Tibial artery (tissue), 4 donors: Measurements from ENCODE around the gene CELA2B.
"Not testable (repeated sequence)": the region's sequence is repeated elsewhere in the genome, so short reads cannot be mapped to it uniquely, and the experiment has no call there.

Source experiments
- DNase-seq, 2 donors: peaks; one replicate each; pipeline ENCODE4 v3.0.0-alpha.2; 2019
- H3K27ac ChIP-seq, 2 donors: fragments of 200-600 bp; sonication (generic) in 1 of 2; 1 replicate in 1 of 2; 2 replicates in 1 of 2; pipeline ENCODE4 v1.5.1; 2018 to 2019; ENCODE audit warnings: mild to moderate bottlenecking in 1 of 2
- H3K27me3 ChIP-seq, 2 donors: fragments of 200-600 bp; sonication (generic) in 1 of 2; one replicate each; pipeline versions ENCODE4 v1.5.1 to v1.6.0; 2016 to 2019
- H3K36me3 ChIP-seq, 3 donors: fragments of 200-600 bp; sonication (generic) in 2 of 3; one replicate each; pipeline ENCODE4 v1.5.1; 2016 to 2019; ENCODE audit warnings: mild to moderate bottlenecking in 2 of 3
- H3K4me1 ChIP-seq, 4 donors: fragments of 200-600 bp; sonication (generic) in 2 of 4; 1 replicate in 3 of 4; 2 replicates in 1 of 4; pipeline ENCODE4 v1.5.1; 2016 to 2019
- H3K4me3 ChIP-seq, 2 donors: fragments of 200-600 bp; sonication (generic) in 1 of 2; 1 replicate in 1 of 2; 2 replicates in 1 of 2; pipeline ENCODE4 v1.5.1; 2018 to 2019; ENCODE audit warnings: mild to moderate bottlenecking in 2 of 2
- H3K9me3 ChIP-seq, 3 donors: fragments of 200-600 bp; sonication (generic) in 1 of 3; one replicate each; pipeline ENCODE4 v1.5.1; 2016 to 2019
- intact Hi-C: fragments of 100-400 bp; cut with DNase I; formaldehyde crosslinking; loops from one replicate; pipeline ENCODE4 v1.15.0; 2023; ENCODE audit warnings: low total_unique reads
- TF ChIP-seq, protein P1 (sequence below), 2 experiments: fragments of 200-600 bp in 1 of 2; fragments of 450-650 bp in 1 of 2; IDR thresholded peaks; one replicate each; pipeline ENCODE4 v1.5.1; 2017 to 2019; ENCODE audit warnings: antibody characterized with exemption in 2 of 2, mild to moderate bottlenecking in 1 of 2, moderate library complexity in 1 of 2

The CELA2B gene

DNA sequence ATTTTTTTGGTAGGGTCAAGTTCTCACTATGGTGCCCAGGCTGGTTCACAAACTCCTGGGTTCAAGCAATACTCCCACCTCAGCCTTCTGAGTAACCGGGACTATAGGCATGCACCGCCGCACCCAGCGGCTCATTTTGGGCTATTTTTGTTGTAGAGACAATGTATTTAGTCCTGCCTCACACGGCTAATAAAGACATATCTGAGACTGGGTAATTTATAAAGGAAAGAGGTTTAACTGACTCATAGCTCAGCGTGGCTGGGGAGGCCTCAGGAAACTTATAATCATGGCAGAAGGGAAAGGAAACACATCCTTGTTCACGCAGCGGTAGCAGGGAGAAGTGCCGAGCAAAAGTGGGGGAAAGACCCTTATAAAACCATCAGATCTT, 15.2 kb upstream of the CELA2B start:
- no peaks in the 10 kb centered on the region for H3K9me3 ChIP-seq
- H3K4me3 ChIP-seq, result no peak overlapping the region
- DNase-seq, result no peak
- H3K27me3 ChIP-seq, result no peaks in the 10 kb centered on the region
- H3K27ac ChIP-seq, result no peak overlapping the region
- H3K36me3 ChIP-seq, result no peaks in the 10 kb centered on the region
- no peaks in the 10 kb centered on the region for H3K4me1 ChIP-seq
- TF ChIP-seq, protein P1, sequence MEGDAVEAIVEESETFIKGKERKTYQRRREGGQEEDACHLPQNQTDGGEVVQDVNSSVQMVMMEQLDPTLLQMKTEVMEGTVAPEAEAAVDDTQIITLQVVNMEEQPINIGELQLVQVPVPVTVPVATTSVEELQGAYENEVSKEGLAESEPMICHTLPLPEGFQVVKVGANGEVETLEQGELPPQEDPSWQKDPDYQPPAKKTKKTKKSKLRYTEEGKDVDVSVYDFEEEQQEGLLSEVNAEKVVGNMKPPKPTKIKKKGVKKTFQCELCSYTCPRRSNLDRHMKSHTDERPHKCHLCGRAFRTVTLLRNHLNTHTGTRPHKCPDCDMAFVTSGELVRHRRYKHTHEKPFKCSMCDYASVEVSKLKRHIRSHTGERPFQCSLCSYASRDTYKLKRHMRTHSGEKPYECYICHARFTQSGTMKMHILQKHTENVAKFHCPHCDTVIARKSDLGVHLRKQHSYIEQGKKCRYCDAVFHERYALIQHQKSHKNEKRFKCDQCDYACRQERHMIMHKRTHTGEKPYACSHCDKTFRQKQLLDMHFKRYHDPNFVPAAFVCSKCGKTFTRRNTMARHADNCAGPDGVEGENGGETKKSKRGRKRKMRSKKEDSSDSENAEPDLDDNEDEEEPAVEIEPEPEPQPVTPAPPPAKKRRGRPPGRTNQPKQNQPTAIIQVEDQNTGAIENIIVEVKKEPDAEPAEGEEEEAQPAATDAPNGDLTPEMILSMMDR (IDR thresholded peaks at IDR 0.05), result no peak
- intact Hi-C loops, result no loop called here

DNA sequence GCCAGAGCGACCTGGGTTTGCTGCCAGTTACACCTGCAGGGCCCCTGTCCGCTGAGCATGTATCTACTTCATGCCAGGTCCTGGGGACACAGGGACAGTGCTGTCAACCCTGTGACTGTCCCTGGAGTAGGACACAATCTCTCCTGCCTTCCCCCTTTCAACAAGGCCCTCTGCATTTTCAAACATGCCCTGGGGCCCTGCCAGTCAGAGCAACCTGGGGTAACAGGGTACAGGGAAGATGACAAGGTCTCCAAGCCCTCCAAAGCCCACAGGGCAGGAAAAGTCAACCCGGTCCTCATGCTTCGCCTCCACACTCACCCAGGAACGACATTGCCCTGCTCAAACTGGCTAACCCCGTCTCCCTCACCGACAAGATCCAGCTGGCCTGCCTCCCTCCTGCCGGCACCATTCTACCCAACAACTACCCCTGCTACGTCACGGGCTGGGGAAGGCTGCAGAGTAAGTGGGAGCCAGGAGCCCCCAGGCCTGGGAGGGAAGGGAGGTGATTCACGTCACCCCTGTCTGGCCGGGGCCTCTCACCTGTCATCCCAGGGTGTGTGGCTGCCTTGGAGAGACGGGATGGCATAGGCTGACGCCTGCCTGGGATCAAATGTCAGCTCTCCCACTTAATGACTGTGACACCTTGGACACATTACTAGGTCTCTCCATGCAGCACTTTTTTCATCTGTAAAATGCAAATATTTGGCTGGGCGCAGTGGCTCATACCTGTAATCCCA, 12.7 kb upstream of the CELA2B start:
- intact Hi-C loops, H3K27me3 ChIP-seq, H3K4me3 ChIP-seq, H3K4me1 ChIP-seq, DNase-seq, H3K9me3 ChIP-seq, H3K27ac ChIP-seq, H3K36me3 ChIP-seq: not testable (repeated sequence)

DNA sequence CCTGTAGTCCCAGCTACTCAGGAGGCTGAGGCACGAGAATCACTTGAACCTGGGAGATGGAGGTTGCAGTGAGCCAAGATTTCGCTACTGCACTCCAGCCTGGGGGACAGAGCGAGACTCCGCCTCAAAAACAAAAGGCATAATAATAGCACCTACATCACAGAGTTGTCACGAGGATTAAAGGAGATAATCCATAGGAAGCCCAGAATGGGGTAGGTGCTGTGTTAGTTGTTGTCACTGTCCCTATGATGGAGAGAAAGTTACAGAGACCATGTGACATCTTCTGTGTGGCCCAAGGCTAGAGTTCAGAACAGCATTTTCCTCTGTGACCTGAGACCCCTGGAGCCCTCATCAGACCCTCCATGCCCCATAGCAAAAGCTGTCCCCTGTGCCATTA, 12.0 kb upstream of the CELA2B start:
- intact Hi-C loops, H3K27ac ChIP-seq, H3K36me3 ChIP-seq, H3K4me3 ChIP-seq, H3K4me1 ChIP-seq, DNase-seq, H3K9me3 ChIP-seq, H3K27me3 ChIP-seq: not testable (repeated sequence)

DNA sequence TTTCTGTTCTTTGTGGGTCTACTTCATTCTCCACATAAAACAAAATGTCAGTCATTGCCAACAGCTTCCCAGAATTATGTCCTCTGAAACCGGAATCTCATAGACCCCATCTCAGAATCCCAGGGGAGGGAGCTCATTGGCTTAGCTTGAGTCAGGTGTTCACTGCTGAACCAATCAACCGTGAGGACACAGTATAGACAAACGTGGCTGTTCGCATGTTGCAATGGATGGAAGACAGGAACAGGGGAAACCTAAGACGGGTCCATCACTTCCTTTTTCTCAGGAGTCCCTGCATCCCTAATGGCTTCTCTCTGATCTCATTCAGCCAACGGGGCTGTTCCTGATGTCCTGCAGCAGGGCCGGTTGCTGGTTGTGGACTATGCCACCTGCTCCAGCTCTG, 10.2 kb upstream of the CELA2B start:
- Histone ChIP-seq H3K27ac (no peak overlapping the region), H3K9me3 (no peaks in the 10 kb centered on the region), H3K36me3 (no peaks in the 10 kb centered on the region), H3K27me3 (no peaks in the 10 kb centered on the region), H3K4me1 (no peaks in the 10 kb centered on the region), H3K4me3 (no peak overlapping the region)
- TF ChIP-seq, protein P1 (IDR thresholded peaks at IDR 0.05), result no peak
- intact Hi-C loops, result no loop called here
- no peak for DNase-seq

DNA sequence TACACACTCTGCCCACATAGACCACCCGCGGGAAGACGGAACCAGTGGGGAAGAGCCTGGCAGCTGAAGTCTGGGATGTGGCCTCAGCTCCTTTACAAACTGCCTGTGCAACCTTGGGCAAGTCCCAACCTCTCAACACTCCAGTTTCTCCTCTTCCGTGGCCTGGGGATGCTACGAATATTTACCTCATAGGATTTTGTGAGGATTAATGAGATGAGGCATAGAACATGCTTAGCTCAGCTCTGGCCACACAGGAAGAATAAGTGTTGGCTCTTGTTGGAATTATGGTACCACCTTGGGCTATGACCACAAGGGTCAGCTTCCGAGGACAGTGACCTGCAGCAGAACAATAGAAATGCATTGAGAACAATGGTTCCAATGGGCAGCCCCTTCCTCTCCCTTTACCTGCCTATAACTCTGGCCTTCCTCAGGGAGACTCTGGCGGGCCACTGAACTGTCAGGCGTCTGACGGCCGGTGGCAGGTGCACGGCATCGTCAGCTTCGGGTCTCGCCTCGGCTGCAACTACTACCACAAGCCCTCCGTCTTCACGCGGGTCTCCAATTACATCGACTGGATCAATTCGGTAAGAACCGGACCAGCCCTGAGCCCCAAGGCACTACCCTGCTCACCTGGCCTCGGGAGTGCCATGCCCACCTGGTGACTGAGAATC, 8.8 kb upstream of the CELA2B start:
- intact Hi-C loops, DNase-seq: not testable (repeated sequence)

DNA sequence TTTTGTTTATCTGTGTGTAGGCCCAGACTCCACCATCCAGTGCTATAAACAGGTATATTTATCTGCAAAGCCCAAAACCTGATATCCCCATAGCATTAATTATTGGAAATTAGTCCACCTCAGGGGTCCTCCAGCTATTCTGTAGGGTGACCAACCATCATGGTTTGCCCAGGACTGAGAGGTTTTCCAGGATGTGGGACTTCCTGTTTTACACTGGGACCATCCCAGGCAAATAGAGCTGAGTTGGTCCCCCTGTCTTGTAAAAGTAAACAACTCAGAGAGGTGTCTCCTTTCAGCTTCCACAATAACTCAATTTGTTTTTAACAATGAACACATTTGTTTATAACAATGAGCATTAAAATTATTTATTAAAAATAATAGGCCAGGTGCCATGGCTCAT, 7.8 kb upstream of the CELA2B start:
- Histone ChIP-seq H3K27me3 (no peaks in the 10 kb centered on the region), H3K27ac (no peak overlapping the region), H3K4me3 (no peak overlapping the region), H3K36me3 (no peaks in the 10 kb centered on the region), H3K4me1 (no peaks in the 10 kb centered on the region), H3K9me3 (no peaks in the 10 kb centered on the region)
- TF ChIP-seq, protein P1 (IDR thresholded peaks at IDR 0.05), result no peak
- DNase-seq, result no peak
- intact Hi-C loops, result no loop called here

More for the DNA sequence above, 8.8 kb upstream of the CELA2B start:
- not testable (repeated sequence) for H3K27ac ChIP-seq, H3K4me3 ChIP-seq, H3K4me1 ChIP-seq, H3K27me3 ChIP-seq, H3K36me3 ChIP-seq, H3K9me3 ChIP-seq

DNA sequence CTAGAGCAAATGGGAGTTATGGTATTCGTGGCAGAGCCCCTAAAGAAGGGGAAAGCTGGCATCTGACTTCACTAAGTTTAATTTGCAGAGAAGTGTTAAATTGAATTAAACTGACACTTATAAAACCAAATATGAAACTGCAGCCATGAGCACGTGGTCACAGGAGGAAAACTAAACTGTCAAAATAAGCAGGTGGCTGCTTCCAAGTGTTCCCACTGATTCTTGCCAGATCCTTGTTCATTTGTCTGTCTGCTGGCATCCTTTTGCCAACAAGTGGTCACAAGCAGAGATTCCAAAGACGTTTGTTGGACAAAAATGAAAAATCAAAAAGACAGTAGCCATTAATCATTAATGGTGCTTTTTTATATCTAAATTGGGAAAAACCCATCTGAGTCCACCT, 6.5 kb upstream of the CELA2B start:
- intact Hi-C loops, result no loop called here
- Histone ChIP-seq H3K4me3 (no peak overlapping the region), H3K27me3 (no peaks in the 10 kb centered on the region), H3K9me3 (no peaks in the 10 kb centered on the region), H3K36me3 (no peaks in the 10 kb centered on the region), H3K27ac (no peak overlapping the region), H3K4me1 (no peaks in the 10 kb centered on the region)
- no peak for DNase-seq
- TF ChIP-seq, protein P1 (IDR thresholded peaks at IDR 0.05), result no peak

DNA sequence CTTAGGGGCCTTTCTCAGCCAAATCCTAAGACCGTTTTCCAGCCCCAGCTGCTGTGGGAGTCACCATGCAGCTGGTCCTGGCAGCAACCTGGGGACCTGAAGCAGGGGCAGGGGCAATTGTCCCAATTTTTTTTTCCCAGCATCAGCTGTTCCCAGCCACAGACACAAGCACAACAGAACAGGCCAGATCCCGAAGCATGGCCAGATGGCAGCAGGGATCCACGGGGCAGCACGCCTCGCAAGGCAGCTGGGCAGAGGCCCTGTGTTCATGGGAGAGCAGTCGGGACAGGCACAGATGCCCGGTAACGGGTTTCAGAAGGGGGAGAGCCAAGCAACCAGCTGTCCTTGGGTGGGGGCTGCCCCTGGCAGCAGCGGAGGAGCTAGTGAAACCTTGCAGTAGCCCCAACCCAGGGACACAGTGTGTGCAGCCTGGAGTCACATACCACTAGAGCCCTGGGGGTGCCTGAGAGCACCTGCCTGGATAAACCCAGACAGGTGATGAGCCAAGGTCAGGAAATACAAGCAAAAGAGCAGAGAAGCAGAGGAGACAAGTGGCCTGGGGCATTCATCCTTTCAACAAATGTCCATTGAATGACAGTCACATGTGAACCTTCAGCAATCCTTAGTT, 6.0 kb upstream of the CELA2B start:
- H3K36me3 ChIP-seq, H3K27ac ChIP-seq, DNase-seq, H3K4me1 ChIP-seq, H3K4me3 ChIP-seq, intact Hi-C loops, H3K9me3 ChIP-seq, H3K27me3 ChIP-seq: not testable (repeated sequence)

DNA sequence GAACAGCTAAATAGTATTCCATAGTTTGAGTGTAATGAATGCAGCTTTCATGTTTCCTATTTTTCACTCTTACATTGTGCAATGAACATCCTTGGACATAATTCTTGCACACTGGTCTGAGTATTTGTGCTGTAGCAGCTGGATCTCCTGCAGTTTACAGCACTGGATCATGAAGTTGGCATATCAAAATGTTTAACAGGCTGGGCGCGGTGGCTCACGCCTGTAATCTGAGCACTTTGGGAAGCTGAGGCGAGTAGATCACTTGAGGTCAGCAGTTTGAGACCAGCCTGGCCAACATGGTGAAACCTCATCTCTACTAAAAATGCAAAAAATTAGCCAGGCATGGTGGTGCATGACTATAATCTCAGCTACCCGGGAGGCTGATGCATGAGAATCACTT, 4.8 kb upstream of the CELA2B start:
- intact Hi-C loops, H3K36me3 ChIP-seq, H3K27ac ChIP-seq, H3K27me3 ChIP-seq, H3K4me3 ChIP-seq, H3K4me1 ChIP-seq, DNase-seq, H3K9me3 ChIP-seq: not testable (repeated sequence)

DNA sequence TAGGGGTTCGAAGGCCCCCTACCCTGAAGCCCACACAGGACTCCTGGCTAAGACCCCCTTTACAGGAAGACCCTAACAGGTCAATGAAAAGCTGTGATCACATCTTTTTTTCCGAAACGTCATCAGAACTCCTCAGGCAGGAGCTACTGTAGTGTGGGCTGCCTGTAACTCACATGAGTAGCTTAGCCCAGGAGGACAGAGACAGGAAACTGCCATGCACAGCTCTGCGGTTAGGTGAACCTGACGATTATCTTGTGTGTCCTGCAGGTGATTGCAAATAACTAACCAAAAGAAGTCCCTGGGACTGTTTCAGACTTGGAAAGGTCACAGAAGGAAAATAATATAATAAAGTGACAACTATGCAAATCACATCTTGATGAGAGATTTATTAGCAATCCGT, 4.2 kb upstream of the CELA2B start:
- H3K4me1 ChIP-seq, H3K27ac ChIP-seq, H3K36me3 ChIP-seq, H3K9me3 ChIP-seq, H3K4me3 ChIP-seq, DNase-seq, H3K27me3 ChIP-seq, intact Hi-C loops: not testable (repeated sequence)
